Dedifferentiated amniotic fluid mesenchymal stem cell (primary cell): ENCODE measurements around the gene PEX14.

ENCODE experiments used
- DNase-seq: peaks from one replicate; pipeline ENCODE4 v3.0.0-alpha.2; 2016; ENCODE audit errors: extremely low spot score

Gene PEX14

GRCh38 chr1:10617931-10618885 is 143.5 kb downstream of the PEX14 start:
- no peak for DNase-seq

DNA sequence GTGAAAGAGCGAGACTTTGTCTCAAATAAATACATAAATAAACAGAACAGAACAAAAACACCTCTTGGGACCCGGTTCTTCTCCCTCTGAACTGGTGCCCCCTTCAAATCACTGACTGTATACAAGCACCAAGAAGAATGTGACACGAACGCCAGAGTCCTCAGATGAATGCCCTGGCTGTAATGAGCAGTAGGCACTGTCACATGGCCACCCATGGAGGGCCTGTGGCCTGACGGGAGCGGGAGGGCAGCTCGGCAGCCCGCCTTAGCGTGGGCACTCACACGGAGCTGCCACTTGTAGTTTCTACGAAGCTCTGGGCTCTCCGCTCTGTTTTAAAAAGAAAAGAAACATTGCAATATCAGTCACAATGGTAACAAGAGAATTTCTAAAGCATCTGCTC is 146.0 kb downstream of the PEX14 start:
- DNase-seq = no peak

DNA sequence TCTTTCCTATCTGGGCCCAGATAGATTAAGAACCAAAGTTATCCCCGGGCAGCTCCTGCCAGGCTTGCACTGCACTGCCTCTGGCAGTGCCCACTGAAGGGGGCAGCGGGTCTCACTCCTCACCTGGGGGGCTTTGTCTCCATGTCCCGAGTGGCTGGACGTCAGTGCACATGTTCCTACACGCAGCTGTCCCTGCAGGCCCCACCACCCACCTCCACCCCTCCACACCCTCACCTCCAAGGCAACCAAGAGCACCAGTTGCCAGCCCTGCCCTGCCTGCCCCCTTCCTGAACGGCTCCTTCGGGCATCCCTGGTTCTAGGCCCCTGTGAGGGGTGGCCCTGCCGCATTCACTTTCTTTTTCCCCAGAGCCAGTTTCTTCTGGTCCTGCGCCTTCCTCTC is 147.2 kb downstream of the PEX14 start:
- no peak for DNase-seq

DNA sequence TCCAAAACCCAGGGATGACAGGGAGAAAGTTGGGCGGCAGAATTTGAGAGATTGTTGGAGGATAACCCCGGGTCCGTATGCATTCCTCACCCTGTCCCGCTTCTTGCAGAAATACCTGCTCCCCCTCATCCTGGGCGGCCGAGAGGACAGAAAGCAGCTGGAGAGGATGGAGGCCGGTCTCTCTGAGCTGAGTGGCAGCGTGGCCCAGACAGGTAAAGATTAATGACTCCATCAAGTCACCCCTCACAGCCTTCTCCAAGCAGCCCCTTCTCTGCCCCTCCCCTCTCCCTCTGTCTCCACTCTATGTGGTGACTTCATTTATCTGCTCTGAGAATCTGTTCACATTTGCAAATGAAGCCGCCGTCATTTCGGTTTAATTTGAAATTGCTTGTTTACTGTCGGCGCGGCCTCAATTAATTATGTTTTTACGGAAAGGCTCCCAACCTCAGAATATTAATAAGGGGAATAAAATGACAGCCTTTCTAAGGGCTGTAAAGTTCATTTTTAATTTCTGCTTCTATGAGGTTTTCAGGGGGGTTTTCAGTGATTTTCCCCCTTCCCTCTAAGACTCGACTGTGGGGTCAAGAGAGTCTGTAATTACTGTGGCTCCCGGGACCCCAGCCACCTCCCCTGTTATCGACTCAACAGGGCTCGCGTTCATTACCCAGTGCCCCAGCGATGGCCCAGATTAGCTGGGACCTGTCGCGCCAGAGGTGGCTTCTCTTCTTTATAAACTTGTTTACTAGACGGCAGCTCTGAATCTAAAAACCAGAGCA is 148.3 kb downstream of the PEX14 start:
- DNase-seq = no peak

GRCh38 chr1:10623686-10624145 is 149.0 kb downstream of the PEX14 start:
- DNase-seq = no peak

DNA sequence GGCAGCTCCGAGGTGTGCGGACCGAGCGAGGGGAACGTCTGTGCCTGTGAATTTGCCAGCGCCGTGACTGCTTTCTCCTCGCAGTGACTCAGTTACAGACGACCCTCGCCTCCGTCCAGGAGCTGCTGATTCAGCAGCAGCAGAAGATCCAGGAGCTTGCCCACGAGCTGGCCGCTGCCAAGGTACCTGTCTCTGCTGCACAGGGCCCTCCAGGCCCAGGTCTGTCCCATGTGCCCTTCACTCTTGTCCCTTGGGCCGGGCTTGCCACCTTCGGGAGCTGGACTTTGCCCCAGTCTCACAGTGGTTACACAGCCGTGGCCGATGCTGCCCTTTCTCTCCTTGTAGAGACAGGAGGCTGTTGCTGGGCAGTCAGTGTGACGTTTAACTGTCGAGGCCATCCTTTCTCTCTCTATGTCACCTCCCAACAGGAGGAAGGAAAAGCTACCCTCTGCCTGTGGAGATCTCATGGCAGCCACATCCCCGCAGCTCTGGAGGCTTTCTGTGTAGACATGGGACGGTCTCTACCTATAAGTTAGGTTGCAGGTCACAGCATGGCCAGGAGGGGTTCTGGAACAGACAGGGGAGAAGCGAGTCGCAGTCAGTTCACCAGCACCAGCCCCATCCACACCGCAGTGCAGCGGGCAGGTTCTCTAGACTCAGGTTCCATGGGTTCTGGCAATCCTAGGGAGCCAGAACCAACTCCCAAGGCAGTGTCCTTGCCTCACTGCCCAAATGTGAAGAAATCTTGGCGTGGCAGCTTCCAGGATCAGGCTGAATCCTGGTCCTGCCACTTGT is 149.7 kb downstream of the PEX14 start:
- no peak for DNase-seq

- no peak for DNase-seq
These were observed 150.3 kb downstream of the PEX14 start for GRCh38 chr1:10625076-10625475.

DNA sequence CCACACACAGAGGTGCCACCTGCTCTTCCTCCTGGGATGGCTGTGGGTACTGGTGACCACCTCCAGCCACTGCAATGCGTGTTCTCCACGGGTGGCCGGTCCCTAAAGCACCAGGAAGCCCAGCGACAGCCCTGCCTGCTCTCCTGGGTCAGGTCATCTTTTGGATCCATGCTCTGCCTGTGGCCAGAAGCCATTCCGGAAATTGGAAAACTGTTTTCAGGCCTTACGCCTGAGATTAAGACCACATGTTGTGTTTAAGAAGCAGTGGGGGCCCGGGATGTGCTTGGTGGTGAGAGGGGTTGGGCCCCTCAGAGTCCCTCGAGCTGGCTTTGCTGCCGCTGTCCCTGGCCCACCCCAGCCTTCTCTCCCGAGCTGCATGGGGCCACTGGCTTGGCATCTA is 150.8 kb downstream of the PEX14 start:
- no peak for DNase-seq

GRCh38 chr1:10626131-10626731 is 151.5 kb downstream of the PEX14 start:
- DNase-seq = no peak

DNA sequence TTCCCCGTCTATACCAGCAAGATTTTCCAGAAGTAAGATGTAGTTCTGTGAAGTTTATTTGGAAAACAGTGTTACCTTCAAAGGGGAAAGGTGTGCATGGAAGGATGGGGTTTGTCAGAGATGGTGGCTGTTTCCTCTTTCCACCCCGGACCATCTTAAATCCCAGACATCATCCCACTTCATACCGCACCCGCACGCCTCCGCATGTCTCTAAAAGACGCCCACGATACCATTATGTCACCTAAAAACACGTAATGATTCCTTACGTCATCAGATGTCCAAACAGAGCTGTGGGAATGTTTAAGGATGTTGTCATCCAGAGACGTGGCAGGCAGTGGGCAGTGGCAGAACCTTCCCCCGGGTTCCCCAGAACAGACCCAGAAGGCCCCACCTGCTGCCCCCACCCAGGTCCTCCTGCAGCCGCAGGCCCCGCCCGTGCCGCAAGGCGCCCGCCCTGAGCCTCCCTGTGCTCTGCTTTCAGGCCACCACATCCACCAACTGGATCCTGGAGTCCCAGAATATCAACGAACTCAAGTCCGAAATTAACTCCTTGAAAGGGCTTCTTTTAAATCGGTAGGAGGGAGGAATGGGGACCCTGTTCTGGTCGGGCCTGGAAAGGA is 152.2 kb downstream of the PEX14 start:
- DNase-seq = no peak

GRCh38 chr1:10628685-10629084 is 153.9 kb downstream of the PEX14 start:
- DNase-seq = no peak

DNA sequence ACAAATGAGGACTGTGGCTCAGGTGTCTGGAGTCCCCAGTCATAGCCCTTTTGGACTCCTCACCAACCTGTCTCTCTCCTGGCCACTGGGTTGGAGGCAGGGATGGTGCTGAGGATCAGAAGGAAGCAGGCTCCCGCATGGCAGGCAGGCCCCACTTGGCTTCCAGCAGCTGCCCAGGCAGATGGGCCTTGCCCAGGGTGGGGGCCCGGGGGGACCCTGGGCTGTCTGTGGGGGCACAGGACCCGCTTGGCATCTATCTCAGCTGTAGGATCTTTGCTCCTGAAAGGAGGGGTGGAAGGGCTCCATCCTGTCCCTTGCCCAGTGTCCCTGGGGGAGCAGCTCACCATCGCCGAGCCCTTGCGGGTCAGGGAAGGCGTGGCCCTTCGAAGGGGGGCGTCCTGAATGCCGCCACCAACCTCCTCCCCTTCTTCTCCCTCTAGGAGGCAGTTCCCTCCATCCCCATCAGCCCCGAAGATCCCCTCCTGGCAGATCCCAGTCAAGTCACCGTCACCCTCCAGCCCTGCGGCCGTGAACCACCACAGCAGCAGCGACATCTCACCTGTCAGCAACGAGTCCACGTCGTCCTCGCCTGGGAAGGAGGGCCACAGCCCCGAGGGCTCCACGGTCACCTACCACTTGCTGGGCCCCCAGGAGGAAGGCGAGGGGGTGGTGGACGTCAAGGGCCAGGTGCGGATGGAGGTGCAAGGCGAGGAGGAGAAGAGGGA is 154.5 kb downstream of the PEX14 start:
- DNase-seq = no peak

DNA sequence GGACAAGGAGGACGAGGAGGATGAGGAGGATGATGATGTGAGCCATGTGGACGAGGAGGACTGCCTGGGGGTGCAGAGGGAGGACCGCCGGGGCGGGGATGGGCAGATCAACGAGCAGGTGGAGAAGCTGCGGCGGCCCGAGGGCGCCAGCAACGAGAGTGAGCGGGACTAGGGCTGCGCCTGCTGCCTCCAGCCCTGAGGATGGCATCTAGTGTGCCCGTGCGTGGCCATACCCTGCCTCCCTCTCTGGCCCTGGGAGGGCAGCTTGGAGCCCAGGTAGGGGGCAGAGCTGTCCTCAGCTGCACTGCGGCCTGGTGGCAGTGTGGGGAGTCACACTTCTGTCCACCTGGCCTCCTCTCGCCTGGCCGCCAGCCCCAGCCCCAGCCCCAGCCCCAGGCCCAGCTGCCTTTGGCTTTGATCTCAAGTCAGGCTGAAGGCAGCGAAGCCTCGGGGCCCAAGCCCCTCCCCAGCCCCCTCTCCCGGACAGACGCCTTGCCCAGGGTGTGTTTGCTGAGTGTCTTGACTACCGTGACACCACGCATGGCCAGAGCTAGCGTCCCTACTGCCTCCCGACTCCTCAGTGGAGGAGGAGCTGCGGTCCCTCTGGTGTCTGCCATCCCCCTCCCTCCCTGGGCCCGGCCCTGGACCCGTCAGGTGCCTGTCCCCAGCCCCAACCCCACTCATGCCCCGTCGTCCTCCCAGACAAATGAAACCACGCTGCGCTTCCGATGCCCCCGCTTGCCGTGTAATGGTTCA is 155.2 kb downstream of the PEX14 start:
- no peak for DNase-seq

DNA sequence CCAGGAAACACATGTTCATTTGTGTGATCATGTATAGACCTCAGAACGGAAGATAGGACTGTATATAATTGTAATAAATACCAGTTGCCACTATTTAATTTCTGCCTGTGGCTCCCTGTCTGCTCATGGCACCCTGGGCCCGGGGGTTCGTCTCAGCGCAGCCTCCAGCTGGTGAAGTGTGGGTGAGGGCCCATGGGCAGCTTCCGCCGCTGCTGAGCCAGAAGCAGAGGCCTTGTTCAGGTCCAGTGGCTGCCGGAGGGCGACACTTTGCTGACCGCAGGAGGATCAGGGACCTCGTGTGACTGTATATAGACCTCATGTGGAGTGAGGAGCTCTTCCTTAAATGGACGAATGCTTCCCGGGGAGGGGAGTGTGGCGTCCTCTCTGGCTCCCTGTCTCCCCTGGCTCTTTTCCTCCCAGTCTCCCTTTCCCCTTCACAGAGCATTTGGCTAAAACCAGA is 155.9 kb downstream of the PEX14 start:
- no peak for DNase-seq

GRCh38 chr1:10631121-10631810 is 156.5 kb downstream of the PEX14 start:
- no peak for DNase-seq

- DNase-seq = no peak
These were observed 157.3 kb downstream of the PEX14 start for GRCh38 chr1:10631811-10632593.

- no peak for DNase-seq
These were observed 157.9 kb downstream of the PEX14 start for GRCh38 chr1:10632691-10633090.

DNA sequence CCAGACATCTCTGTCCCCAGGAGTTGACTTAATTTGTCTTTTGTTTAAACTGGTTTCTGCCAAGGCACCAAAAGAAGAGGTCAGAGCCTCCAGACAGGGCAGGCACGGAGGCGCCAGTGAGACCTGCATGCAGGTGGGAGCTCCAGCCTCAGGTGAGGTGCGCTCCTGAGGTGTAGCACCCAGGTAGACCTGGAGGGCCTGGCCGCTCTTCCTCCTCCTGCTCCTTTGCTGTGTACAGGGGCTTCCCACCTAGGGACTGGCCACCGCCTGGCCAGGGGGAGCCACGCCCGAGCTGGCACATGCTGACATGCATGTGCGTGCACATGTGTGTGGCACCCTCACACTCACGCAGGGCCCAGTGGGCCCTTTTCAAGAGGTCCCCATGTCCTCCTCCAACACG is 158.7 kb downstream of the PEX14 start:
- DNase-seq = no peak
